Tibial nerve (tissue), 4 donors: Measurements from ENCODE around the gene CCDC150.

ENCODE experiments used
- EP300 ChIP-seq, 2 donors: sonication (generic); formaldehyde crosslinking; IDR thresholded peaks; one replicate each; pipeline ENCODE4 v1.6.1; 2017; ENCODE audit warnings: antibody characterized with exemption in 2 of 2, mild to moderate bottlenecking in 1 of 2
- POLR2A ChIP-seq, 2 donors: fragments of 450-650 bp; IDR thresholded peaks; one replicate each; pipeline ENCODE4 v1.6.1; 2017; ENCODE audit warnings: antibody characterized with exemption in 2 of 2, mild to moderate bottlenecking in 2 of 2, moderate library complexity in 2 of 2
- TF ChIP-seq, protein P1 (sequence below), 5 experiments: fragments of 200-600 bp in 3 of 5; fragments of 450-650 bp in 2 of 5; sonication (generic) in 3 of 5; IDR thresholded peaks; one replicate each; pipeline ENCODE4 v1.5.1; 2016 to 2019; ENCODE audit warnings: antibody characterized with exemption in 5 of 5, mild to moderate bottlenecking in 3 of 5, moderate library complexity in 2 of 5

DNA sequence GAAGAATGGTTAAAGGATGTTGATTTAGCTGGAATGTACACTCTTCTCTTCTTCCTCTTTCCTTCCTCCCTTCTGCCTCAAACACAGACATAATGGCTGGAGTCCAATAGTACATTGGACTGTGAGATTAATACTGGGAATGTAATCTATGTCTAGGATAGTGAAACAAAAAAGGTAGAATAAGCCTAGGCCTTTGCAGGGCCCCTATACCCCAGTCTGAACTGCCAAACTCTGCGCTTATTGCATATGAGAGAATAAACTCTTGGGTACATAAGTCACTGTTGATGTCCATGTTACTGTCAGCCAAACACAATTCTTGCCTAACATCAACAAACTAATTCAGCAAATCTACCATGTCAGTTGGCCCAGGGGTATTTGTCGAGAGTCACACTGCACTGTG lies 29.7 kb upstream of the CCDC150 start:
- TF ChIP-seq, protein P1, sequence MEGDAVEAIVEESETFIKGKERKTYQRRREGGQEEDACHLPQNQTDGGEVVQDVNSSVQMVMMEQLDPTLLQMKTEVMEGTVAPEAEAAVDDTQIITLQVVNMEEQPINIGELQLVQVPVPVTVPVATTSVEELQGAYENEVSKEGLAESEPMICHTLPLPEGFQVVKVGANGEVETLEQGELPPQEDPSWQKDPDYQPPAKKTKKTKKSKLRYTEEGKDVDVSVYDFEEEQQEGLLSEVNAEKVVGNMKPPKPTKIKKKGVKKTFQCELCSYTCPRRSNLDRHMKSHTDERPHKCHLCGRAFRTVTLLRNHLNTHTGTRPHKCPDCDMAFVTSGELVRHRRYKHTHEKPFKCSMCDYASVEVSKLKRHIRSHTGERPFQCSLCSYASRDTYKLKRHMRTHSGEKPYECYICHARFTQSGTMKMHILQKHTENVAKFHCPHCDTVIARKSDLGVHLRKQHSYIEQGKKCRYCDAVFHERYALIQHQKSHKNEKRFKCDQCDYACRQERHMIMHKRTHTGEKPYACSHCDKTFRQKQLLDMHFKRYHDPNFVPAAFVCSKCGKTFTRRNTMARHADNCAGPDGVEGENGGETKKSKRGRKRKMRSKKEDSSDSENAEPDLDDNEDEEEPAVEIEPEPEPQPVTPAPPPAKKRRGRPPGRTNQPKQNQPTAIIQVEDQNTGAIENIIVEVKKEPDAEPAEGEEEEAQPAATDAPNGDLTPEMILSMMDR (IDR thresholded peaks at IDR 0.05): no peak
- TF ChIP-seq POLR2A (IDR thresholded peaks at IDR 0.05) (no peak), EP300 (IDR thresholded peaks at IDR 0.05) (no peak)
